Transverse colon (tissue), 4 donors: ENCODE results near the gene SCN9A. TPM values are rescaled to one million over a fixed set of nuclear protein-coding genes. Genes with fewer than 3 reads are reported as not detected.
"Not testable (repeated sequence)": the region's sequence is repeated elsewhere in the genome, so short reads cannot be mapped to it uniquely, and the experiment has no call there.

Source experiments
- DNase-seq: peaks from one replicate; pipeline ENCODE4 v3.0.0-alpha.2; 2019
- H3K27ac ChIP-seq, 4 donors: fragments of 200-600 bp; sonication (generic); 2 replicates each; pipeline ENCODE4 v1.5.1; 2016 to 2018; ENCODE audit warnings: inconsistent platforms in 4 of 4
- H3K27me3 ChIP-seq: fragments of 200-600 bp; sonication (generic); 2 replicates; pipeline ENCODE4 v1.5.1; 2017; ENCODE audit warnings: inconsistent platforms
- H3K36me3 ChIP-seq, 4 donors: fragments of 200-600 bp; sonication (generic); 2 replicates each; pipeline ENCODE4 v1.5.1; 2017 to 2019; ENCODE audit warnings: inconsistent platforms in 4 of 4
- H3K4me1 ChIP-seq, 4 donors: fragments of 200-600 bp; sonication (generic); 2 replicates each; pipeline ENCODE4 v1.5.1; 2017 to 2020; ENCODE audit warnings: inconsistent platforms in 4 of 4
- H3K4me3 ChIP-seq, 4 donors: fragments of 200-600 bp; sonication (generic); 1 replicate in 1 of 4; 2 replicates in 3 of 4; pipeline versions ENCODE4 v1.5.1 to v1.6.1; 2017 to 2019; ENCODE audit warnings: inconsistent platforms in 4 of 4
- H3K9me3 ChIP-seq, 2 donors: fragments of 200-600 bp; sonication (generic); 2 replicates each; pipeline ENCODE4 v1.5.1; 2017 to 2019; ENCODE audit warnings: inconsistent platforms in 2 of 2
- CTCF ChIP-seq, 5 experiments: fragments of 200-600 bp in 3 of 5; fragments of 450-650 bp in 2 of 5; sonication (generic) in 3 of 5; IDR thresholded peaks; 1 replicate in 2 of 5; 2 replicates in 3 of 5; pipeline ENCODE4 v1.5.1; 2016 to 2017; ENCODE audit warnings: antibody characterized with exemption in 5 of 5, inconsistent platforms in 3 of 5, mild to moderate bottlenecking in 2 of 5, moderate library complexity in 1 of 5
- EP300 ChIP-seq: sonication (generic); formaldehyde crosslinking; IDR thresholded peaks from one replicate; pipeline ENCODE4 v1.6.1; 2017; ENCODE audit warnings: antibody characterized with exemption, low read depth
- POLR2A ChIP-seq: fragments of 450-650 bp; IDR thresholded peaks from one replicate; pipeline ENCODE4 v1.6.1; 2016; ENCODE audit warnings: antibody characterized with exemption, mild to moderate bottlenecking, moderate library complexity
- POLR2AphosphoS5 ChIP-seq, 3 donors: sonication (generic); formaldehyde crosslinking; IDR thresholded peaks; one replicate each; pipeline ENCODE4 v1.6.1; 2016; ENCODE audit warnings: antibody characterized with exemption in 3 of 3
- WGBS, 2 donors: methylation state at CpG; one replicate each; pipeline ENCODE4 v1.1.5; 2018; ENCODE audit warnings: low coverage in 1 of 2; 5-methylcytosine and 5-hydroxymethylcytosine counted together
- in situ Hi-C, 4 donors: fragments of 200-750 bp; cut with MboI; loops; one replicate each; pipeline versions ENCODE4 v1.15.0 to v1.15.1; 2017; ENCODE audit warnings: low sequenced_read_pairs in 3 of 4, low pct_ligation_motif_present in 1 of 4, low pct_unique_long_range_greater_than_20kb in 1 of 4
- intact Hi-C: fragments of 100-400 bp; cut with DNase I; formaldehyde crosslinking; loops from one replicate; pipeline ENCODE4 v1.15.1; 2023; ENCODE audit warnings: low total_unique reads
- total RNA-seq, 4 donors: library from RNA; depleted of rRNA; stranded (reverse); fragments of >200 nt; gene quantifications; one replicate each; pipeline ENCODE4 v1.1.0, GENCODE V29; 2016

Gene SCN9A
- total RNA-seq, 4 donors from 2014 or later = 13.1 to 35.8 (median 24.5) TPM

- intact Hi-C loops = no loop called here
- H3K27me3 ChIP-seq = no peaks in the 10 kb centered on the region
- no peak overlapping the region for H3K27ac ChIP-seq
- no peaks in the 10 kb centered on the region for H3K9me3 ChIP-seq
- TF ChIP-seq POLR2AphosphoS5 (IDR thresholded peaks at IDR 0.05) = no peak
- no peak for DNase-seq
- H3K36me3 ChIP-seq = no peaks in the 10 kb centered on the region
- H3K4me1 ChIP-seq = peaks cover 0 to 6% (median 4%) of the 10 kb centered on the region in 4 donors
- 78 to 97% methylated on average over 1 of the region's 1 CpG for WGBS, 2 donors
- in situ Hi-C loops = no loop called here
- no peak overlapping the region for H3K4me3 ChIP-seq
These were observed 44.3 kb downstream of the SCN9A start for GRCh38 chr2:166331468-166331867.

- Histone ChIP-seq H3K36me3 (no peaks in the 10 kb centered on the region), H3K9me3 (no peaks in the 10 kb centered on the region), H3K27me3 (no peaks in the 10 kb centered on the region), H3K4me3 (no peak overlapping the region), H3K27ac (no peak overlapping the region), H3K4me1 (peaks cover 0 to 13% (median 3%) of the 10 kb centered on the region in 4 donors)
- no peak for TF ChIP-seq EP300
- no peak for TF ChIP-seq CTCF (IDR thresholded peaks at IDR 0.05)
- no peak for TF ChIP-seq POLR2A
- TF ChIP-seq POLR2AphosphoS5 (IDR thresholded peaks at IDR 0.05) = no peak
- intact Hi-C loops = no loop called here
- in situ Hi-C loops = no loop called here
- no peak for DNase-seq
These were observed 46.3 kb downstream of the SCN9A start for GRCh38 chr2:166329465-166329864.

DNA sequence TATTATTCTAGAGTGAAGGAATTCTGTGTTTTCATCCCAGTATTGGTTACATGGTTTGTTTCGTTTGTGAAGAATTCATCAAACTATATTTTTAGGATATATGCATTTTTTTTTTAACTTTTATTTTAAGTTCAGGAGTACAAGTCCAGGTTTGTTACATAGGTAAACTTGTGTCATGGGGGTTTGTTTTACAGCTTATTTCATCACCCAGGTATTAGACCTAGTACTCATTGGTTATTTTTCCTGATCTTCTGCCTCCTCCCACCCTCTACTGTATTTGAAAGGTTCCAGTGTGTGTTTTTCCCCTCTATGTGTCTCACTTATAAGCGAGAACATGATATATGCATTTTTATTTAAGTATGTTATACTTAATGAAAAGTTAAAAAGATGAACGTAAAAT lies 47.6 kb downstream of the SCN9A start:
- H3K36me3 ChIP-seq = no peaks in the 10 kb centered on the region
- no peak overlapping the region for H3K27ac ChIP-seq
- WGBS, 2 donors = 50 to 67% methylated on average over 3 of the region's 3 CpGs
- intact Hi-C loops = no loop called here
- H3K27me3 ChIP-seq = no peaks in the 10 kb centered on the region
- no peak overlapping the region for H3K4me3 ChIP-seq
- in situ Hi-C loops = no loop called here
- DNase-seq = no peak
- H3K9me3 ChIP-seq = no peaks in the 10 kb centered on the region
- TF ChIP-seq CTCF (IDR thresholded peaks at IDR 0.05) = no peak
- no peak for TF ChIP-seq POLR2AphosphoS5 (IDR thresholded peaks at IDR 0.05)
- TF ChIP-seq EP300 = no peak
- TF ChIP-seq POLR2A = no peak
- peaks cover 0 to 13% (median 3%) of the 10 kb centered on the region in 4 donors for H3K4me1 ChIP-seq

GRCh38 chr2:166321076-166321475 lies 54.7 kb downstream of the SCN9A start:
- Histone ChIP-seq H3K4me1 (peaks cover 0 to 9% (median 0%) of the 10 kb centered on the region in 4 donors), H3K36me3 (no peaks in the 10 kb centered on the region), H3K9me3 (no peaks in the 10 kb centered on the region), H3K4me3 (no peak overlapping the region), H3K27ac (no peak overlapping the region), H3K27me3 (no peaks in the 10 kb centered on the region)
- TF ChIP-seq POLR2A (no peak), CTCF (IDR thresholded peaks at IDR 0.05) (no peak), EP300 (no peak), POLR2AphosphoS5 (IDR thresholded peaks at IDR 0.05) (no peak)
- DNase-seq = no peak
- in situ Hi-C loops (no loop called here), intact Hi-C loops (no loop called here)
- 80 to 89% methylated on average over 1 to 3 of the region's 3 CpGs for WGBS, 2 donors

- intact Hi-C loops (no loop called here), in situ Hi-C loops (no loop called here)
- 55 to 60% methylated on average over 5 of the region's 5 CpGs for WGBS, 2 donors
These were observed 61.6 kb downstream of the SCN9A start for GRCh38 chr2:166314022-166314759.

DNA sequence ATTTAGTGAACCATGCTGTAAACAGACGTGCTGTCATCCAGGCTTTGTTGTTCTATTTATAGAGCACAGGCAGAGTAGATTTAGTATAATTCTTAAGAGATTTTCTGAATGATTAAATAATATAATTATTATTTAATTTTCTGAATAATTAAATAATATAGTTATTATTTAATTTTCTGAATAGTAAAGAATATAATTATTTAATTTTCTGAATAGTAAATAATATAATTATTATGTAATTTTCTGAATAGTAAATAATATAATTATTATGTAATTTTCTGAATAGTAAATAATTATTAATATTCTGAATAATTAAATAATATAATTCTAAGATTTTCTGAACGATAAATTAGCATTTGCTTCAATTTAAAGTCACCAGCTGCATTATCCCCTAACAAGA lies 62.9 kb downstream of the SCN9A start:
- H3K4me3 ChIP-seq, DNase-seq, H3K27me3 ChIP-seq, H3K36me3 ChIP-seq, H3K27ac ChIP-seq, in situ Hi-C loops, H3K9me3 ChIP-seq, H3K4me1 ChIP-seq, intact Hi-C loops: not testable (repeated sequence)
- 0 to 48% methylated on average over 2 of the region's 2 CpGs for WGBS, 2 donors

More at GRCh38 chr2:166314022-166314759, 61.6 kb downstream of the SCN9A start:
- TF ChIP-seq POLR2AphosphoS5 (IDR thresholded peaks at IDR 0.05) = no peak
- TF ChIP-seq EP300 = no peak
- no peak for TF ChIP-seq POLR2A
- no peak for TF ChIP-seq CTCF (IDR thresholded peaks at IDR 0.05)
- H3K36me3 ChIP-seq = no peaks in the 10 kb centered on the region
- no peak overlapping the region for H3K4me3 ChIP-seq
- DNase-seq = no peak
- no peaks in the 10 kb centered on the region for H3K9me3 ChIP-seq
- no peaks in the 10 kb centered on the region for H3K27me3 ChIP-seq
- H3K4me1 ChIP-seq = no peaks in the 10 kb centered on the region
- no peak overlapping the region for H3K27ac ChIP-seq
